Skeletal muscle satellite cell (primary cell): ENCODE results near the gene UBE3C.
"Not testable (repeated sequence)": the region's sequence is repeated elsewhere in the genome, so short reads cannot be mapped to it uniquely, and the experiment has no call there.

ENCODE experiments used
- H3K27me3 ChIP-seq: 2 replicates; pipeline ENCODE4 v1.7.0; 2013; ENCODE audit warnings: low read length; ENCODE audit not compliant: control insufficient read depth, insufficient read depth
- H3K36me3 ChIP-seq: 2 replicates; pipeline ENCODE4 v1.7.0; 2013; ENCODE audit warnings: mild to moderate bottlenecking, control low read depth, low read length; ENCODE audit not compliant: insufficient read depth
- H3K4me1 ChIP-seq: 2 replicates; pipeline ENCODE4 v1.7.0; 2013; ENCODE audit warnings: low read length; ENCODE audit not compliant: control insufficient read depth, insufficient read depth
- H3K4me2 ChIP-seq: 2 replicates; pipeline ENCODE4 v1.7.0; 2013; ENCODE audit warnings: mild to moderate bottlenecking, low read length
- H3K4me3 ChIP-seq: 2 replicates; pipeline ENCODE4 v1.7.0; 2013; ENCODE audit warnings: low read length
- H3K9ac ChIP-seq: 2 replicates; pipeline ENCODE4 v1.7.0; 2013; ENCODE audit warnings: mild to moderate bottlenecking, low read depth, low read length, moderate library complexity
- H3K9me3 ChIP-seq: replicated peaks from 2 replicates; pipeline ENCODE4 v1.7.0; 2013; ENCODE audit warnings: mild to moderate bottlenecking, control low read depth, low read length

The UBE3C gene

DNA sequence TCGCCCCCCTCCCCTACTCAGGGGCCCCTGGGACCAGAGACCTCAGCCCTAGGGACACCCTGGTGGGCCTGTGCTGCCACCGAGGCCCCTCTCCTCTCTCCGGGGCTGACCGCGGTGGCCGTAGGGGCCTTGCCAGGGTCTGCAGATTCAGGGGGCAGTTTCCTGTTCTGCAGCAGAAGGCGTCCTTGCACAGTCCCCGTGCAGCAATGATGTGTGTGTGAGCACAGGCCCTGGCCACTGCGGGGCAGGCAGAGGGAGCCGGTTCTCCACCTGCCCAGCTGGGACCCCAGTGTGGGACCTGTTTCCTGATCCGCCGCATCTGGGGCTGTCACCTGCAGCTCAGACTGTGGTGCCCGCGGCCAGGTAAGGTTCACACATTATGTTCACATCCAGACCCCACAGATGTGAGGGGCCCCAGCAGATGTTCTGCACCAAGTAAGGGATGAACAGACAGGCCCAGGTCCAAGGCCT lies 137.4 kb downstream of the UBE3C start:
- no peak overlapping the region for H3K4me3 ChIP-seq
- no peak overlapping the region for H3K4me2 ChIP-seq
- H3K27me3 ChIP-seq, result no peaks in the 10 kb centered on the region
- peaks cover 3% of the 10 kb centered on the region for H3K36me3 ChIP-seq
- no peak overlapping the region for H3K9ac ChIP-seq
- H3K9me3 ChIP-seq, result no peaks in the 10 kb centered on the region
- H3K4me1 ChIP-seq, result peaks cover 60% of the 10 kb centered on the region

GRCh38 chr7:157276731-157277562 lies 138.2 kb downstream of the UBE3C start:
- H3K4me2 ChIP-seq, result peak overlapping the region; percentile 48
- no peaks in the 10 kb centered on the region for H3K9me3 ChIP-seq
- H3K4me3 ChIP-seq, result peak overlapping the region; percentile 9
- H3K4me1 ChIP-seq, result peaks cover 52% of the 10 kb centered on the region
- H3K9ac ChIP-seq, result peak overlapping the region; percentile 14
- H3K36me3 ChIP-seq, result peaks cover 3% of the 10 kb centered on the region
- H3K27me3 ChIP-seq, result no peaks in the 10 kb centered on the region

GRCh38 chr7:157277568-157277967 lies 138.8 kb downstream of the UBE3C start:
- H3K27me3 ChIP-seq, H3K9ac ChIP-seq, H3K9me3 ChIP-seq, H3K4me2 ChIP-seq, H3K4me3 ChIP-seq, H3K36me3 ChIP-seq: not testable (repeated sequence)
- peaks cover 51% of the 10 kb centered on the region for H3K4me1 ChIP-seq

DNA sequence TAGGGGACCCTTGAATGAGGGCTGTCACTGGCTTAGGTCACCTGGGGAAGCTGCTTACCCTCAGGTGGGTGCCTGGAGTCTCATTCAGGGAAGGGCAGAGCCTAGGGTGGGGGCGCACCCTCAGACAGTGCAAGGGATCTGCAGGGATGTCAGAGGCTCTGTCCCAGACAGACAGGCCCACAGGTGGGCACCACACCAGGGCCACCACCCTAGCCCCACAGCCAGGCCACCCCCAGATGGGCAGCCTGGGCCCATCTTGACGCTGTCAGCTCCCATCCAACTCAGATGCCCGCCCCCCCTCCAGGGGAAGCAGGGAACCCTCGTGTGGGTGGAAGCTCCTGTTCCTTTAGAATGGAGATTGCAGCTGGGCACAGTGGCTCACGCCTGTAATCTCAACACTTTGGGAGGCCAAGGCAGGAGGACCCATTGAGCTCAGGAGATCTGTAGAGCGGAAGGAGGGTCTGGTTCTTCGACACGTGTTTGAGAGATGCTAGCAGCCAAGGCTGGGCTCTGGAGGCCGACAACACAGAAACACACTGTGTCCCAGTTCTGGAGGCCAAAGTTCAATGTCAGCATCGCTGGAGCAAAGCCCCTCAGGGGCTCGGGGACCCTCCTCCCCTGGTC lies 139.6 kb downstream of the UBE3C start:
- no peak overlapping the region for H3K4me2 ChIP-seq
- no peaks in the 10 kb centered on the region for H3K27me3 ChIP-seq
- no peaks in the 10 kb centered on the region for H3K9me3 ChIP-seq
- H3K4me1 ChIP-seq, result peaks cover 45% of the 10 kb centered on the region
- no peak overlapping the region for H3K4me3 ChIP-seq
- no peaks in the 10 kb centered on the region for H3K36me3 ChIP-seq
- no peak overlapping the region for H3K9ac ChIP-seq

GRCh38 chr7:157278791-157279724 lies 140.3 kb downstream of the UBE3C start:
- peaks cover 38% of the 10 kb centered on the region for H3K4me1 ChIP-seq
- H3K9me3 ChIP-seq, result no peaks in the 10 kb centered on the region
- no peaks in the 10 kb centered on the region for H3K36me3 ChIP-seq
- H3K4me3 ChIP-seq, result peak overlapping the region; percentile 65
- no peaks in the 10 kb centered on the region for H3K27me3 ChIP-seq
- peak overlapping the region; percentile 83 for H3K4me2 ChIP-seq
- H3K9ac ChIP-seq, result peak overlapping the region; percentile 86

GRCh38 chr7:157279741-157280215 lies 141.1 kb downstream of the UBE3C start:
- H3K4me3 ChIP-seq, result peak overlapping the region; percentile 65
- H3K9ac ChIP-seq, result peak overlapping the region; percentile 86
- H3K9me3 ChIP-seq, result no peaks in the 10 kb centered on the region
- H3K4me2 ChIP-seq, result peak overlapping the region; percentile 83
- H3K27me3 ChIP-seq, result no peaks in the 10 kb centered on the region
- H3K4me1 ChIP-seq, result peaks cover 37% of the 10 kb centered on the region
- H3K36me3 ChIP-seq, result no peaks in the 10 kb centered on the region

DNA sequence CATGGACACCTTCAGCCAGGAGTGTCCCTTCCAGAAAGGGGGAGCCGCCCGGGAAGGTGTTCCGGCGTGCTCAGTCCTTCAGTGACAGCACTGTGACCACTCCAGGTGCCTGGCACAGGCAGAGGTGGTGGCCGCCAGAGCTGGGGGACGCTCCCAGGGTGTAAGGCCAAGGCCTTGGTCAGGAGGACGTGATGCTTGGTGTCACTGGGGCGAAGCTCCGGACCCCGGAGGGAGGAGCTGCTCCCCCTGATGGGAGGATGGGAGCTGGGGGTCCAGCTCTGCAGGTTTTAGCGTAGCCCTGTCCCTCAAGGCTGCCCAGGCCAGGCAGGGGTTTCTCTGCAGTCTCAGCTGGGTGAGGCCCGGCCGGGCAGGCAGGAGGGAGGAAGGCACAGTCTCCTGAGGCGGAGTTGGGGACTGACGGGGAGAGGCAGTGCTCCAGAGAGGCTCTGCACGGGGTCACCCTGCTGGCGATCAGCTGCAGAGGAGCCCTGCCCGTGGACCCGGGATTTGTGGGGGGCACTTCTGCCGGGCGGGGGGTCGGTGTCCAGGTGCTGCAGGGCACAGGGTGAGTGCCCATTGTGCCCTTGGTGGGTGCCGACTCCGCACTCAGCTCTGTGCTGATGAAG lies 141.6 kb downstream of the UBE3C start:
- Histone ChIP-seq H3K36me3 (no peaks in the 10 kb centered on the region), H3K27me3 (no peaks in the 10 kb centered on the region), H3K9ac (peak overlapping the region; percentile 86), H3K9me3 (no peaks in the 10 kb centered on the region), H3K4me1 (peaks cover 34% of the 10 kb centered on the region), H3K4me2 (no peak overlapping the region), H3K4me3 (peak overlapping the region; percentile 65)

- Histone ChIP-seq H3K36me3 (no peaks in the 10 kb centered on the region), H3K4me3 (no peak overlapping the region), H3K27me3 (no peaks in the 10 kb centered on the region), H3K9me3 (no peaks in the 10 kb centered on the region), H3K9ac (no peak overlapping the region), H3K4me1 (peaks cover 31% of the 10 kb centered on the region), H3K4me2 (no peak overlapping the region)
Observed at GRCh38 chr7:157281221-157281998, 142.7 kb downstream of the UBE3C start.

DNA sequence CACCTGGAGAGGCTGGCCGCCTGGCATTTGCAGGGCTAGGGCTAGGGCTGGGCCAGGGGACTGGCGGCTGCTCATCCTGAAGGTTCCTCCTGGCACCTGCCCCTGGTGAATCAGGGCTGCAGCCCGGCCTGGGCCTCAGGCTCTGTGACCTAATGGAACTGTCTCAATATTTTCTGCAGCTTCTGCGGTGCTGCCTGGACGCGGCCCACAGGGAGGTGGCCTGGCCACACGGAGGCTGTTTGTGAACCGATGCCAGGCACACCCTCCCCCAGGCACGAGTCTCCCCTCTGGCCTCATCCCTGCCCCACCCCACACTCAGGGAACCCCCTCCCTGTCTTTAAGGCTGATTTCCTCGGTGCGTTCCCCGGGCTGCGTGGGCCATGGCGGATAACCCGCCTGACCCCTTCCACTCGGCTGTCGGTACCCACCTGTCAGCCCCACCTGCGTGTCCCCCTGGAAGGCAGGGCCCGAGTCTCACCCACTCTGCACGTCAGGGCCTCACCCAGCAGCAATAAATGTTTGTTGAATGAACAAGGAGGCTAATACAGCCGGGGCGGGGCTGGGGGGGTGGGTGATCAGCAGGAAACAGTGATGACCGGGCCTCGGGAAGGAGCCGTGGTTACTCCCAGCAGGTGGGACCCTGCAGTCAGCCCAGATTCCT lies 143.5 kb downstream of the UBE3C start:
- no peak overlapping the region for H3K9ac ChIP-seq

More for the DNA sequence above, 143.5 kb downstream of the UBE3C start:
- H3K4me3 ChIP-seq, result no peak overlapping the region
- H3K27me3 ChIP-seq, result no peaks in the 10 kb centered on the region
- no peaks in the 10 kb centered on the region for H3K9me3 ChIP-seq
- no peaks in the 10 kb centered on the region for H3K36me3 ChIP-seq
- peaks cover 22% of the 10 kb centered on the region for H3K4me1 ChIP-seq
- H3K4me2 ChIP-seq, result no peak overlapping the region
